HG03280 (cell line): Measurements from ENCODE around the gene TTC9B.

Experiments
- ATAC-seq: cut with Tn5 transposase; IDR thresholded peaks from one replicate; pipeline ENCODE4 v1.9.1; 2021; ENCODE audit warnings: mild to moderate bottlenecking, moderate library complexity; ENCODE audit not compliant: unreplicated experiment

TTC9B gene

DNA sequence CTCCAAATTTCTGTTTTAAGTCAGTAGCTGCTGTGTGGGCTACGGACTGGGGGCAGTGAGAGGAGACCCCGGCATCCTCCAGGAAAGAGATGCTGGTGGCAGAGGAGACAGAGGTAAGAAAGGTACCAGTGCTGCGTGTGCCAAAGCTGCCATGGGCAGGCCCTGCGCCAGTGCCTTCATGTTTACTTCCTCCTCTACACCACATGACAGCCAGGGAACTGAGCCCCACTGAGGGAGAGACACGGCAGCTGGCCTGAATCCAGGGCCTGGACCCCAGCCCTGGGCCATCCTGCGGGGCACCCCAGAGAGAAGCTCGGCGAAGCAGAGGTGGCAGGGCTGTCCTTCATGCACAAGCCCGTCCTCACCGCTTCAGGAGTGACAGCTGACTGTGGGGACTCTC lies 31.0 kb upstream of the TTC9B start:
- no peak for ATAC-seq

DNA sequence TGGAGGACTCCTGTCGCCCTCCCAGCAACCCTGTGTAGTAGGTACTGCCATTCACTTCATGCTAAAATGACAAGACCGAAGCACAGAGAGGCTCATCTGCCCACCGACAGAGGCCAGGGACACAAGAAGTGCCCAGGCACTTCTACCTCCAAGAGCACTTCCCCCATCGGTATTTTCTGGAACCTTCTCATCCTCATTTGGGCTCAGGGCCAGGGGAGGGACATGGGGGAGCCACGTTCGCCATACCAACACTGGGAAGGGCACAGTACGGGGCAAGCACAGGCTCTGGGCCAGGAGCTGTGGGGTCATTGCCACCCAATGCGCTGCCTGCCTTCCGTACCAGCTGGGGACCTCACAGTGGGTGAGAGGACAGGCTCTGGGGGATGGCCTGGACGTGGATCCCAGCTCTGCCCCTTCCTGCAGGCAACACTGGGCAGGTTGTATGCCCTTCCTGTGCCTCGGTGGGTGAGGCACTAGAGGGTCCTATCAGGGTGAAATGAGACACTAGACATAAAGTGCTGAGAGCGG lies 29.6 kb upstream of the TTC9B start:
- ATAC-seq, result no peak

DNA sequence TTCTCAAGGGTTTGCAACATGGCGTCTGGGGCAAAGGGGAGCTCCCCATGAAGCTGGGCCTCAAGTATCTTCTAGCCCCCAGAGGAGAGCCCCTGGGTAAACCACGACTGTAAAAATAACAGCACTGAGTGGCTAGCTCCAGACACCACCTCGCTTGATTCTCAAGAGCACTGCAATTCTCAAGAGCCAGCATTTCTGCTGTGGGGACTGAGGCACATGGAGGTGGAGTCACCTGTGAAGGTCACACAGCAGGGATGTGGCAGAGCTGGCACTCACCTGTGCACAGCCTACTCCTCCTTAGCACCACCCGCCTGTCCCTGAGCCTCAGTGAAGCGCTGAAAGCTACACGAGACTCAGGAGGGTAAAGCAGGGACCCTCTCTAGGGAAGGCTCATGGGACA lies 29.0 kb upstream of the TTC9B start:
- ATAC-seq, result no peak

DNA sequence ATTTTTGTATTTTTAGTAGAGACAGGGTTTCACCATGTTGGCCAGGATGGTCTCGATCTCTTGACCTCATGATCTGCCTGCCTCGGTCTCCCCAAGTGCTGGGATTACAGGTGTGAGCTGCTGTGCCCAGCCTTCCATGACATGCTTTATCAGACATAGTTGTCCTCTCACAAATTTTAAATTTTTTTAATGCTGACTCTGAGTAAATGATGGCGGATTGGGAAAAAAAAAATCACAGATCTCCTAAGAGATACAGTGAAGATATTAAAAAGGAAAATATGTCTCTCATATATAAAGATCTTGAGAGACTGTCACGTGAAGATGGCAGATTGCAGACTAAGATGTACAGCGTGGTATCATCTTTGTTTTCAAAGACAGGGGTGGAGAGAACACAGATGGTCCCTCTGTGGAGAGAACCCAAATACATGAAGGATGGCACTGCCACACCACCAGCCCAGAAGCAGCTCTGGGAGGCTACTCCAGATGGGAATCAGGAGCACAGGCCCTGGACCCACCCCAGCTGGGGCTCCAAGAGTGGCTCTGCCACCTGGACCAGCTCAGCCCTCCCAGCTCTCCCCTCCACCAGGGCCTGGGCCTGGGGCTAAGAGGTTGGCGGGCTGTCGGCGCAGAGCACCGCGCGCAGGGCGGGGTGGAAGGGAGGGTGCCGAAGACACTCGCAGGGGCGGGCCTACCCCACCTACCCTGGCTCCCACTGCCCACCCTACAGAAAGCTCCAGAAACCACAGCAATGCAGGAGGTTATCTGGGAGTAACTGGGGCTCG lies 28.3 kb upstream of the TTC9B start:
- no peak for ATAC-seq

DNA sequence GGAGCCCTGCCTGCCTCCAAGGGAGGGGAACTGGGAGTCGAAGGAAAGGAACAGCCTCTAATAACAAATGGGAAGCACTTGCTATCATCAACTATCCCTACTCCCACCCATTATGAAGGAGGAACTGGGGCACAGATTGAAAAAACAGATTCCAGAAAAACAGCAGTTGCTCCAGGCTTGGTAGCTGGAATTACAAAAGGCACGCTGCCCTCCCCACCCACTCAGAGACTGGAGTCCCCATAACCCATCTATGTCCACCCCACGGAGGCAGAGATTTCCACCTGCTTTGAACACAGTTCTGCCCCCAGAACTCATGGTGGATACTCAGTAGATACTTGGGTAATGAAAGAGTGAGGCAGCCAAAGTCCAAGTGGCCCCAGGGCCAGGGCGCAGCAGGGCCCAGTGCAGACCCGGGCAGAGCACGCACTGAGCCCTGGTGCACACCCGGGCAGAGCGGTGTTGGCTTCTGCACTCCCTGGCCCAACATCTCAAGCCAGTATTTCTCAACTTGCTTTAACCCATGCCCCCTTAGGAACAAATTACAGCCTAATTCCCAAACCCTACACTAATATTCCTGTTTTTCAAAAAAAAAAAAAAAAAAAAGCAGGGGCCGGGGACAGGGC lies 27.4 kb upstream of the TTC9B start:
- ATAC-seq, result no peak

DNA sequence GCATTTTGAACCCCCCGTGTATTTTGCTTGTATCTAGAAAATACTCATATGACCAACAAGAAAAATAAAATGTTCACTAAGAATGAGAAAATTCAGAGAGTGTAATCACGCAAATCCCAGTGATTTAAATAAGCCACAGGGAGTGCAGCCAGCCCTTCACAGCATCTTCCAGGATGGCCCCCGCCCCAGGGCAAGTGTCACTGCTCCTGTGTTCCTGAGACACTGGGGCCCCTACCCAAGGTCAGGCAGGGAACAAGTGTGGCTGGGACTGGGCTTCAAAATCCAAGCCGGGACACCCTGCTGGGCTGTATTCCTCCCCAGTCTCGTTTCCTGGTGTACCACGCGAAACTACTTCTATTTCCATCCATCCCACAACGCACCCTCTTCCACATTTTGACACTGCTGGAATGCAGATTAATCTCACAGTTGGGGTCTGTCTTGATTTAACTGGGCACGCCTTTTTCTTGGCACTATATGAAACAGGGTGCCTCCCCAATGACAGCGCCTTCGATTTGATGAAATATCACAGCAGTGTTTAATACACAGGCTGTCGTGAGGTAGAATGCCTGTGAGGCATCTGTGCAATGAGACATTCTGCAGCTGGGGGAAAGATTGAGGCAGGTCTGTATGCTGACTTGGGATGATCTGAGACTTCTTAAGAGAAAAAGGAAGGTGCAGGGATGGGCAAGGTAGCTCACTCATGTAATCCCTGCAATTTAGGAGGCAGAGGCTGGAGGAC lies 26.6 kb upstream of the TTC9B start:
- no peak for ATAC-seq

DNA sequence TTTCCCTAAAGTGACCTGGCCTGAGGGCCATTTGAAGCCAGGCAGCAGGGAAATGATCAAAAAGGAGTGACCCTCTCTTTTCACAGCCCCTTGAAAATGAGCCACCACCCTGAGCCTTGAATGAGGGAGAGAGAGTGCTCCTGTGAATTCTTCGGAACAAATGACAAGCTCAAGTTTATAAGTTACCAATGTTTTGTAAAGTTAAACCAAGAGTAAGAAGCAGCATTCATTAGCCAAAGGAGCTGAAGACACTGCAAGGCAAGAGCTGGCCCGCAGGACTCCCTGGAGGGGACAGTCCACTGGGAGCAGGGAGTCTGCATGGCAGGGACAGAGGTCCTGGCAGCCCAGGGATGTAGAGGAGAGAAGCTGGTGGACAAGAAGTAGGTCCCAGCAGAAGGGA lies 25.0 kb upstream of the TTC9B start:
- ATAC-seq, result no peak

DNA sequence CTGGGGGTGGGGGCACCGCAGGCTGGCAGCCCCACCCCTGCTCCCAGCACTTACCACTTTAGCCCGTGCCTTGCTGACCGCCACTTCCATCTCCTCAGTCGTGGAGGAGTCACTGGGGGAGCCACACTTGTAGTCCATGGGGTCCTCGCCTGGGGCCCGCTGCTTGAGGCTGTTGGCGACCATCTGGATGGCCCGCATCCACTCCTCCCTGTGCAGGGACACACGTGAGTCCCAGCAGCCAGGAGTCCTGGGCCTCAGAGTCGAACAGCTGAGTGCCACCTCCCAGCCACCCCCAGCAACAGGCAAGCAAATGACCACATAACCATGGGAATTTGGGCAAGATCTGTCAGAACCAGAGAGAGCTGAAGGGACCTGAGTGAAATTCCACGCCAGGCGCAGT lies 24.3 kb upstream of the TTC9B start:
- no peak for ATAC-seq

DNA sequence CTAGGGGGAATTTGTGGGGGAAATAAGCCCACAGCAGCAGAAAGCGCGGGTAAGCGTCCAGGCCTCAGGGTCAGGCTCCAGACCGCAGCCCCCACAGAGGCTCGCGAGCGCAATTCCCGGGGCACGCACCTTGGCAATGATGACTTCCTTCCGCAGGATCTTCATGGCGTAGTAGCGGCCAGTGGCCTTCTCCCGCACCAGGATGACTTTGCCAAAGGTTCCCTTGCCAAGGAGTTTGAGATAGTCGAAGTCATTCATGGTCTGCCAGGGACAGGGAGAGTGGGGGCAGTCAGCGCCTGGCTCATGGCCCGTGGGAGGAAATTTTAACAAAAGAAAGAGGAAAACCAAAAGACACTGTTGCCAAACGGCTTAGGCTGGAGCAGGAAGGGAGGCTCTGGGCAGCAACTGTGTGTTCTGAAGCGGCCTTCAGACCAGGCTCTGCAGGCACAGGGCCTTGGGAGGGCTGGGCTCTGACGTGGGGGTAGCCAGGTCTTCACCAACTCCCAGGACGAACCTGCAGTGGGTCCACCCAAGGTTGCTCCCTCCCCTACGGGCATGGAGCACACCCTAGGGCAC lies 23.7 kb upstream of the TTC9B start:
- ATAC-seq, result no peak

DNA sequence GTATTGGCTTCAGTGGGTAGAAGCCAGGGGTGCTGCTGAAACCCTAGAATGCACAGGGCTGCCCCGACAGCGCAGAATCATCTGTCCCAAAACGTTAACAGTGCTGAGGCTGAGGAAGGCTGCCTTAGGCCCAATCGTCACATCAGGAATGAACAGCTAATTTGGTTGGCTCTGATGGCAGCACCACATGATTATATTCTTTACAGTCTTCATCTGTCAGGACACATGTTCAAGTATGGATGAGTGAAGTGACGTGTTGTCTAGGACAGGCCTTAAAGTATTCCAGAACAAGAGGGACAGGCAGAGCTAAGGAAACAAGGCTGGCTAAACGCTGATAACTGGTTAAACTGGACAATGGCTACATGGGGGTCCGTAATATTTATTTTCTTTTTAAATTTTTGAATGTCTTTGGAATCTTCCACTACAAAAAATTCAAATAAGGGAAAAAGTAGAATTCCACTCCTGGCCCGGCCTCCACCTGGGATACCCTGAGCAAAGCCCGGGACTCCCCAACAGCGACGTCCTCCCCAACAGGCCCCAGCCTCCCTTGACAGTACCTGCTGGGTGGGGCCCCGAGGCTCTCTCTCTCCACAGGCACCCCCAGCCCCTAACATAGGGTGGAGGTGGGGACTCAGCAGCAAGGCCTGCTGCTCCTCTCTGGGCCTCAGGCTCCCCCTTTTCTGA lies 23.1 kb upstream of the TTC9B start:
- ATAC-seq, result no peak

DNA sequence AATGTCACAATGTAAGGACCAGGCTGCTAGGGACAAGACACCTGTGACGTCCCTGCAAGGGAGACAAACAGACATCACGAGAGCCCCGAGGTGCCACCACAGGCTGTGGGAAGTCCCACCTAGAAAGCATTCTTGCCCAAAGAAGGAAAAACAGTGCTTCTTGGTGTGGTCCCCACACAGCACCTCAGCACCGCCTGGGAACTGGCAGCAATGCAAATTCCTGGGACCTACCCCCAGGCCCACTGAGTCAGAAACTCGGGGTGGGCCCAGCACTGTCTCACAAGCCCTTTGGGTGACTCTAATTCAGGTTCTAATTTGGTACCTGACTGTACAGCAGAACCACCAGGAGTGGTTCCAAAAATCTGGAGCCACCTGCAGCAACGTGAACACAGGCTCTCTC lies 22.1 kb upstream of the TTC9B start:
- no peak for ATAC-seq

DNA sequence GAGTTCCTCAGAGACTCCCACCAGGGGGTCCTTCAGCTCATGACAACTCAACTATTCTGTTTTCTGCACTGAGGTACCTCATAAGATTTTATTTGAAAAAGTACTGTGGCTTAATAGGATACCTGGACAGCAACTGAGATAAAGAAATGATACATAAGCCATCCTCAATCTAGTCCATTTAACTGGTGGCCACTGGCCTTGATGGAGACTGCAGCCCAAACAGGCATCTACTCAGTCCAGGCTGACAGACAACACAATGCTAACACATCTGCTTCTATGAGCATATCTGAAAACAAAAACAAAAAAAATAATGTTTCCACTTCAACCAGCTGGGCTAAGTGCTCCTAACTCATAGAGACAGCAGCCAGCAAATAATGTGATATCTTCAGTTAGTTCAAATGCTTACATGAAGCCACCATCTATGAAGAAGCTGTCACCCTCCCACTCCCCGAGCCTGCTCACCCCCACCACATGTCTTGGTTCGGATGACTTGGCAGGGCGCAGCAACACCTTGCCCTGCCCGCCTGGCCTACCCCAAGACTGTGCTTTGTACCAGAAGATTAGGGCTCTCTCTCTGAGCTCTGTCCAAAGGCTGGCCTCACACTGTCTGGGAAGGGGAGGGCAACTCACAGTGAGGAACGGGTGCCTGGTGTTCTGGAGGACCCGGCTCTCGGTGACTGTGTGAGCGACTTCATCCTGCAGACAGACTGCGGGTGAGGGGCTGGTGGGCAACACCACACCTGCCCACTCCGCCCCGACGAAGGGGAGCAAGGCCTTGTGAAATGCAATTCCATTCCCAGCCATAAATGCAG lies 21.4 kb upstream of the TTC9B start:
- ATAC-seq, result no peak

DNA sequence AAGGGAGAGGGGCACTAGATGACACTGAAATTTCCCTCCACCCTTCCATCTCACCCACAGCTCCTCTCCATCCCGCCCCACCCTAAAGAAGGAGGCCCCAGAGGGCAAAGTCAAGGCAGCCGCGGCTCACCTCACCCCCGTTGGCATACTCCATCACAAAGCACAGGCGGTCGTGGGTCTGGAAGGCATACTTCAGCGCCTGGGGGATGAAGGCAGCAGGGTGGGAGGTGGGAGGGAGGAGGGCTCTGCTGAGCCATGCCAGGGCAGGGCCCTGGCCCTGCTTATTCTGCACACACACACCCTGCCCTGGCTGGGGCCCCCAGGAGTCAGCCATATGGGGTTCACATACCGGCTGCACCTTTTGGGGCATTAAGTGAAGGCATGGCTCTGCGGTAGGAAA lies 20.6 kb upstream of the TTC9B start:
- no peak for ATAC-seq

DNA sequence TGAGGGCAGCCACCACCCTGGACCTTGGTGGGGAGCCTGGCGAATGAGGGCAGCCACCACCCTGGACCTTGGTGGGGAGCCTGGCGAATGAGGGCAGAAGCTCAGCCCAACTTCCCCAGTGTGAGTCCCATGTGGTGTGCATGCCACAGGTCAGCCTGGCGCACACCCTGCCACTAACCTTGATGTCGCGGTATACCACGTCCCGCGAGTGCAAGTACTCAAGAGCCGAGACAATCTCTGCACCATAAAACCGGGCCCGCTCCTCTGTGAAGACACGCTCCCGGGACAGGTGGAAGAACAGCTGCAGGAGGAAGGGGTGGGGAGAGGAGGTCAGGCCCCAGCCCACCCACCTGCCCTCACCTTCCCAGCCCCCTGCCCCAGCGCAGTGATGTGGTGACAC lies 19.6 kb upstream of the TTC9B start:
- no peak for ATAC-seq

DNA sequence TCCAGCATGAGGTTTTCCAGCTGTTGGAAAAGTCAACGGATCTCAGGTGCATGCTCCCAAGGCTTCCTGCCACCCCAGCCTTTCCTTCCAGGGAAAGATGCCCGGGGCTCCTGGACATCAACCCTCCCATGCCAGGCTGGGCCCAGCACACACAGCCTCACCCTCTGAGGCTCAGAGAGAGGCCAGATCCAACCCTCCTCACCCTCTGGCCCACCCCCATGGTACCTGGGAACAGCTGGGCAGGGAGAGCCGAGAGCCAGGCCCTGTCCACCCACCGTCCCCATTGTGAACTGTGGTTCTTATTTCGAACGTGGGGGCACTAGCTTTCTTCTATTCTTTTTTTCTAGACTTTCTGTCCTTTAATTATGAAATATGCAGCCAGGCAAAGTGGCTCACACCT lies 18.2 kb upstream of the TTC9B start:
- ATAC-seq, result no peak

DNA sequence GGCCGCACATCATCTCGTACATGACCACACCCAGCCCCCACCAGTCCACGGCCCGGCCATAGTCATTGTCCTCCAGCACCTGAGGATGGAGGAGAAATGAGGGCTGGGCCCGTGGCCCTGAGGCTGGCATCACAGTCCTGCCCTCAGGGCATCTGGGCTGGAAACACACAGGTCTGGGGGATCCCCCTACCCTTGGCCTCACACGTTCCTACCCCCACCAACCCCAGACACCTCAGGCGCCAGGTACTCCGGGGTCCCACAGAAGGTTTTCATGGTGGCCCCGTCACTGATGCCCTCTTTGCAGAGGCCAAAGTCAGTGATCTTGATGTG lies 17.8 kb upstream of the TTC9B start:
- ATAC-seq, result no peak

DNA sequence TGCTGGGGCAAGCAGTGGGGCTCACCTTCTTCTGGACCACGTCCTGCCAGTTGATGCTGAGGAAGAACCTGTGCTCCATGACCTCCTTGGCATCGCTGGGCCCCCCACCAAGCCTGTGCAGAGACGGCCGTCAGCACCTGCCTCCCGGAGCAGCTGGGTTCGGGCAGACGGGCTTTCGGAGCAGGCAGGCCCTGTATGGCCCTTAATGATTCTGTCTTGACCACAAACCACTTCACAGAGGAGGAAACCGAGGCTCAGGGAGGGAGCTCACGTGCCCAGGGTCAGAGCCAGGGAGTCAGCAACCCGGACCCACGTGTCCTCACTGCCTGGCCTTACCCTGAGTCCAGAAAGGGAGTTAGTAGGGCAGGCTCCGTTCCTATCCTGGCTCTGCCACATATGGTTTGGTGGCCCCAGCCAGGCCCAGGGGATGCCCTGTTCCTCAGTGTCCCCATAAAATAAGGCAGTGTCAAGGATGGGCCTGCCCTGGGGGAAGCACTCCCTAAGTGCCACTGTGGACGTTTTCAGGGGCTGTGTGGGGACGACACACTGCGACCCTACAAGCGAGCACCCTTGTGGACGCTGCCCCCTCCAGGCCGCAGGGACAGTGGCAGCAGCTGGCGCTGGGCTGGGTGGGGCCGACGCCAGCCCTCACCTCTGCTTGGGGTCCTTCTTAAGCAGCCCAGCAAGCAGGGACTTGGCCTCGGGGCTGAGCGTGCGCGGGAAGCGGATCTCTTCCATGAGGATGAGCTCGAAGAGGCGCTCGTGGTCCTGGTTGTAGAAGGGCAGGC lies 17.2 kb upstream of the TTC9B start:
- no peak for ATAC-seq

DNA sequence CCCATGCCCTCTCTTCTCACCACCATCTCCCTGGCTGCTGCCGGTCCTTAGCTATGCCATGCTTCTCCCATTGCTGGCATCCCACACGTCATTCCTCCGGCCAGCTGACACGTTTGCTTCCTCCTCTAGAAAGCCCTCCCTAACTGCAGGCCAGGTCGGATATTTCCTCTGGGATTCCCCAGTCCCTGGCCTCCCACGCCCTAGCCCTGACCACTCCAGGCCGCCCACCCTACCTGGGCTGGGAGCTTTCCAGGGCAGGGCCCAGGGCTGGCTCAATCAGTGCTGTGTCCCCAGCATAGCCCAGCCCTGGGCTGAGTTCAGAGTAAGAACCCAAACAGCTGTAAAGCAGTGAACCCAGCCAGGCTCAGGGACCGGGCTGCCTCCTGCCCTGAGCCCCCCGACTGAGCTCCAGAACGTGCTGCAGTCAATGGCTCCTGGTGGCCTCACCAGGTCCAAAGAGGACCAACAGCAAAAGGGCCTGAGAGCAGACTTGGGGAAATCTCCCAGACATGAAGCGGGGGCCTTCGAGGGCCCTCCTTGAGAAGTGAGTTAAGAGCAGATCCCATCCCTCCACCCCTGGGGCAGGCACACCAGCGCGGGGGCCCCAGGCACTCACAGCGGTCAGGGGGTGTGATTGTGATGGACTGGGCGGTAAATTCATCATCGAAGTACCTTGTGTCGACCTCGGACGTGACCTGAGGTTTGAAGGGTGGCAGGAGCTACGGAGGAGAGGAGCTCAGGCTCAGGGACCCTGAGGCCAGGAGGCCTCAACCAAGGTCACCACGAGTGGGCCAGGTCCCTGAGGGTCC lies 16.4 kb upstream of the TTC9B start:
- ATAC-seq, result no peak
